ENCODE measurements around the gene ATG5.

The ATG5 gene

GRCh38 chr6:106149472-106150069, 176.0 kb downstream of the ATG5 start:
- no peak for DNase-seq

- DNase-seq: no peak
Measured at GRCh38 chr6:106147476-106147875, 178.1 kb downstream of the ATG5 start.

- DNase-seq: no peak
Measured at GRCh38 chr6:106146852-106147351, 178.7 kb downstream of the ATG5 start.

- peak in 1 of 2 donors; percentile 37 for DNase-seq
Measured at GRCh38 chr6:106145741-106146227, 179.8 kb downstream of the ATG5 start.

GRCh38 chr6:106145144-106145543, 180.4 kb downstream of the ATG5 start:
- DNase-seq: no peak

GRCh38 chr6:106143665-106144064, 181.9 kb downstream of the ATG5 start:
- no peak for DNase-seq

GRCh38 chr6:106142876-106143431, 182.6 kb downstream of the ATG5 start:
- DNase-seq: no peak

- DNase-seq: peak; percentile 50 to 58
Measured at GRCh38 chr6:106141441-106142237, 183.9 kb downstream of the ATG5 start.

- no peak for DNase-seq
Measured at GRCh38 chr6:106138151-106138550, 187.4 kb downstream of the ATG5 start.

- no peak for DNase-seq
Measured at GRCh38 chr6:106136845-106137244, 188.7 kb downstream of the ATG5 start.

- DNase-seq: no peak
Measured at GRCh38 chr6:106135911-106136571, 189.5 kb downstream of the ATG5 start.

GRCh38 chr6:106134906-106135634, 190.5 kb downstream of the ATG5 start:
- no peak for DNase-seq

Data from stimulated activated CD4-positive, alpha-beta T cell treated with anti-CD3 and anti-CD28 coated beads, Interleukin-2, amount 100 ng/mL, for 24 hours (primary cell).